ENCODE measurements around the gene SYT1. TPM values are rescaled to one million over a fixed set of nuclear protein-coding genes. Genes with fewer than 3 reads are reported as not detected.

Gene SYT1
- total and polyA plus RNA-seq, 2 donors (not counting 1 experiment from before 2014, with no cell fraction given): 0.60 to 1.3 TPM

DNA sequence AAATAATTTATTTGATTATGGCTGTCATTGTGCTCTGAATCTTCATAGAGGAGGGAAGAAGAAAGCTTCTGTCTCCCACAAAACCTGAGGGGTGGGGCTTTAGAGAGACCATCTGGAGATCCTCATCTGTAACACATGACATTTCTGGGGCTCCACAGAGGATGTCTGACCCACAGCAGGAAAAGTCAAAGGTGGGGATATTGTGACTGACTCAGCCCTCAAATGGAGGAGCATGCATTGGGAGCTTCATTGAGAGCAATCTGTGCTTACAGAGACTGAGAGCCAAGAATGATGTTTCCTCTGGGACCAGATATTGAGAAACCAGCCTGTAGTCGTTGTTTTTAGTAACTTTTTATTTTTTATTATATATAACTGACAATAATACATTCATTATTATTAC is 158.7 kb downstream of the SYT1 start:
- ChIA-PET POLR2A (no interaction called here), CTCF (no interaction called here)
- H3K4me1 ChIP-seq (ENCODE audit: control insufficient read depth in 2 of 2, insufficient read depth in 2 of 2, low read length in 2 of 2): no peaks in the 10 kb centered on the region
- Mint-ChIP-seq H3K9me3 (ENCODE audit: insufficient read depth) (no peaks in the 10 kb centered on the region), H3K27me3 (no peaks in the 10 kb centered on the region), H3K4me1 (no peaks in the 10 kb centered on the region), H3K27ac (no peak overlapping the region), H3K4me3 (no peak overlapping the region)
- no peak for ATAC-seq (ENCODE audit: low read depth)
- no peaks in the 10 kb centered on the region for H3K79me2 ChIP-seq (ENCODE audit: control insufficient read depth, insufficient read depth, low read length)
- H2AFZ ChIP-seq (ENCODE audit: insufficient read depth, low read depth, low read length, poor library complexity, severe bottlenecking): no peak overlapping the region
- H3K4me3 ChIP-seq (ENCODE audit: control extremely low read depth in 1 of 5, extremely low read depth in 1 of 5, insufficient read depth in 1 of 5, low read depth in 2 of 5, low read length in 4 of 5): no peak overlapping the region
- H3K36me3 ChIP-seq (replicated peaks in 1 of 2; ENCODE audit: control extremely low read depth in 1 of 2, control insufficient read depth in 1 of 2, extremely low read depth in 1 of 2, insufficient read depth in 2 of 2, low read length in 1 of 2): no peaks in the 10 kb centered on the region
- no peaks in the 10 kb centered on the region for H3K9me3 ChIP-seq (ENCODE audit: control extremely low read depth in 1 of 3, control insufficient read depth in 2 of 3, insufficient read depth in 1 of 3, low read length in 2 of 3)
- intact Hi-C loops (cut with micrococcal nuclease): no loop called here
- H3K27ac ChIP-seq (ENCODE audit: low read length in 2 of 2): no peak overlapping the region
- no peaks in the 10 kb centered on the region for H3K27me3 ChIP-seq (replicated peaks in 1 of 4; ENCODE audit: control extremely low read depth in 1 of 4, control insufficient read depth in 3 of 4, insufficient read depth in 4 of 4, low read length in 3 of 4)
- DNase-seq: no peak
- TF ChIP-seq, protein P1, sequence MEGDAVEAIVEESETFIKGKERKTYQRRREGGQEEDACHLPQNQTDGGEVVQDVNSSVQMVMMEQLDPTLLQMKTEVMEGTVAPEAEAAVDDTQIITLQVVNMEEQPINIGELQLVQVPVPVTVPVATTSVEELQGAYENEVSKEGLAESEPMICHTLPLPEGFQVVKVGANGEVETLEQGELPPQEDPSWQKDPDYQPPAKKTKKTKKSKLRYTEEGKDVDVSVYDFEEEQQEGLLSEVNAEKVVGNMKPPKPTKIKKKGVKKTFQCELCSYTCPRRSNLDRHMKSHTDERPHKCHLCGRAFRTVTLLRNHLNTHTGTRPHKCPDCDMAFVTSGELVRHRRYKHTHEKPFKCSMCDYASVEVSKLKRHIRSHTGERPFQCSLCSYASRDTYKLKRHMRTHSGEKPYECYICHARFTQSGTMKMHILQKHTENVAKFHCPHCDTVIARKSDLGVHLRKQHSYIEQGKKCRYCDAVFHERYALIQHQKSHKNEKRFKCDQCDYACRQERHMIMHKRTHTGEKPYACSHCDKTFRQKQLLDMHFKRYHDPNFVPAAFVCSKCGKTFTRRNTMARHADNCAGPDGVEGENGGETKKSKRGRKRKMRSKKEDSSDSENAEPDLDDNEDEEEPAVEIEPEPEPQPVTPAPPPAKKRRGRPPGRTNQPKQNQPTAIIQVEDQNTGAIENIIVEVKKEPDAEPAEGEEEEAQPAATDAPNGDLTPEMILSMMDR (IDR thresholded peaks at IDR 0.05): no peak
- no peak for TF ChIP-seq EZH2 (IDR thresholded peaks at IDR 0.05; ENCODE audit: borderline replicate concordance, insufficient read depth, low read depth, low read length, poor library complexity, severe bottlenecking)
- no CpG with 5 or more reads among the region's 1 CpG for WGBS (ENCODE audit: insufficient coverage)
- no peak overlapping the region for H3K4me2 ChIP-seq (replicated peaks; ENCODE audit: low read depth, low read length, poor library complexity, severe bottlenecking)
- H4K20me1 ChIP-seq (ENCODE audit: control insufficient read depth, insufficient read depth, low read length, poor library complexity, severe bottlenecking): no peaks in the 10 kb centered on the region
- no peak overlapping the region for H3K9ac ChIP-seq (ENCODE audit: low read length)

DNA sequence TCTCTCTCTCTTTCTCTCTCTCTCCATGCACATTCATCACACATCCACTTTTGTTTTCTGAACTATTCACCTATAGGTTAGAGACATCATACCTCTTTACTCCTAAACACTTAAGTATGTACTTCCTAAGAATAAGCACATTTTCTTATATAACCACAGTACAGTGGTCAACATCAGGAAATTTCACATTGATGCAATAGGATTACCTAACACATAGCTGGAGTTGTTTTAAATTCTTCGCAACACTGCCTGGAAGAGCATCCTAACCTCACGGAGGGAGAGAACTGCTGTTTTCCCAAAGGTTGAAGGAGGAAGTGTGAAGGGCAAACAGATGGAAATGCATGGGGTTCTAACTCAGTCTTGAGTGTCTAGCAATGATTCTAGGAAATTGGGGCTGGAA is 159.2 kb downstream of the SYT1 start:
- no peaks in the 10 kb centered on the region for H4K20me1 ChIP-seq (ENCODE audit: control insufficient read depth, insufficient read depth, low read length, poor library complexity, severe bottlenecking)
- H3K79me2 ChIP-seq (ENCODE audit: control insufficient read depth, insufficient read depth, low read length): no peaks in the 10 kb centered on the region
- WGBS (ENCODE audit: insufficient coverage): 100% methylated on average over 1 of the region's 2 CpGs
- TF ChIP-seq EZH2 (IDR thresholded peaks at IDR 0.05; ENCODE audit: borderline replicate concordance, insufficient read depth, low read depth, low read length, poor library complexity, severe bottlenecking): no peak
- TF ChIP-seq, protein P1 (IDR thresholded peaks at IDR 0.05): no peak
- H2AFZ ChIP-seq (ENCODE audit: insufficient read depth, low read depth, low read length, poor library complexity, severe bottlenecking): no peak overlapping the region
- no peaks in the 10 kb centered on the region for H3K9me3 ChIP-seq (ENCODE audit: control extremely low read depth in 1 of 3, control insufficient read depth in 2 of 3, insufficient read depth in 1 of 3, low read length in 2 of 3)
- no peak overlapping the region for H3K4me3 Mint-ChIP-seq
- H3K27ac Mint-ChIP-seq: no peak overlapping the region
- intact Hi-C loops (cut with micrococcal nuclease): no loop called here
- no peaks in the 10 kb centered on the region for H3K4me1 ChIP-seq (ENCODE audit: control insufficient read depth in 2 of 2, insufficient read depth in 2 of 2, low read length in 2 of 2)
- no peaks in the 10 kb centered on the region for H3K9me3 Mint-ChIP-seq (ENCODE audit: insufficient read depth)
- H3K27ac ChIP-seq (ENCODE audit: low read length in 2 of 2): no peak overlapping the region
- H3K4me2 ChIP-seq (replicated peaks; ENCODE audit: low read depth, low read length, poor library complexity, severe bottlenecking): no peak overlapping the region
- H3K36me3 ChIP-seq (replicated peaks in 1 of 2; ENCODE audit: control extremely low read depth in 1 of 2, control insufficient read depth in 1 of 2, extremely low read depth in 1 of 2, insufficient read depth in 2 of 2, low read length in 1 of 2): no peaks in the 10 kb centered on the region
- H3K27me3 ChIP-seq (replicated peaks in 1 of 4; ENCODE audit: control extremely low read depth in 1 of 4, control insufficient read depth in 3 of 4, insufficient read depth in 4 of 4, low read length in 3 of 4): no peaks in the 10 kb centered on the region
- ChIA-PET POLR2A (no interaction called here), CTCF (no interaction called here)
- DNase-seq: no peak
- ATAC-seq (ENCODE audit: low read depth): no peak
- no peak overlapping the region for H3K4me3 ChIP-seq (ENCODE audit: control extremely low read depth in 1 of 5, extremely low read depth in 1 of 5, insufficient read depth in 1 of 5, low read depth in 2 of 5, low read length in 4 of 5)
- no peak overlapping the region for H3K9ac ChIP-seq (ENCODE audit: low read length)
- no peaks in the 10 kb centered on the region for H3K27me3 Mint-ChIP-seq
- no peaks in the 10 kb centered on the region for H3K4me1 Mint-ChIP-seq

All from B cell (primary cell).